Right cardiac atrium (tissue), 5 donors: ENCODE data around the gene KRT38. TPM values are rescaled to one million over a fixed set of nuclear protein-coding genes. Genes with fewer than 3 reads are reported as not detected.
"Not testable (repeated sequence)": the region's sequence is repeated elsewhere in the genome, so short reads cannot be mapped to it uniquely, and the experiment has no call there.

Experiments used
- ATAC-seq, 2 donors: fragments of 200-7000 bp; cut with Tn5 transposase; one replicate each; pipeline versions ENCODE4 v1.8.0 to v1.9.1; 2020; ENCODE audit warnings: moderate library complexity in 2 of 2, mild to moderate bottlenecking in 1 of 2
- DNase-seq, 3 donors: peaks; one replicate each; pipeline ENCODE4 v3.0.0-alpha.2; 2020
- H3K27ac ChIP-seq: one replicate; pipeline ENCODE4 v1.5.1; 2013; ENCODE audit warnings: mild to moderate bottlenecking, low read length, control low read depth, moderate library complexity
- H3K27me3 ChIP-seq: one replicate; pipeline ENCODE4 v1.6.1; 2013; ENCODE audit not compliant: control insufficient read depth, insufficient read depth
- H3K4me1 ChIP-seq: one replicate; pipeline ENCODE4 v1.6.1; 2013; ENCODE audit warnings: low read length; ENCODE audit not compliant: control insufficient read depth, insufficient read depth
- H3K4me3 ChIP-seq: one replicate; pipeline ENCODE4 v1.5.1; 2013; ENCODE audit warnings: low read length, control low read depth
- H3K9me3 ChIP-seq: one replicate; pipeline ENCODE4 v1.6.1; 2013; ENCODE audit warnings: low read length; ENCODE audit not compliant: control insufficient read depth
- WGBS: extraction: QIAGEN DNeasy Blood & Tissue Kit; methylation state at CpG from one replicate; pipeline ENCODE4 v1.1.7; 2013; 5-methylcytosine and 5-hydroxymethylcytosine counted together
- intact Hi-C, 4 donors: fragments of 100-400 bp; cut with DNase I; formaldehyde crosslinking; loops; one replicate each; pipeline versions ENCODE4 v1.11.0 to v1.14.0; 2022 to 2023
- polyA plus RNA-seq: library from polyadenylated mRNA; stranded (reverse); fragments of 200-250 nt; gene quantifications from one replicate; pipeline ENCODE4 v1.2.3, GENCODE V29; 2013
- total RNA-seq, 4 donors: library from RNA; stranded (reverse); fragmentation: NEBNext Ultra II Directional; extraction: Animal tissue kit (Norgen Biotek cat#: 25700); gene quantifications; one replicate each; pipeline ENCODE4 v1.2.1, GENCODE V29; 2021
- donor health status: healthy with polysubstance abuse.
- donor health status: DM: no; HTN: yes; CAD: no.
- donor health status: DM: no; HTN: no; CAD: no.
- donor health status: DM: no; HTN: yes; CAD: no; lungs with severe emphysema.
- donor health status: DM: yes; HTN: yes; CAD: no.

The KRT38 gene
- total and polyA plus RNA-seq, 5 donors, result not detected

- Histone ChIP-seq H3K4me3 (no peak overlapping the region), H3K27ac (no peak overlapping the region), H3K27me3 (no peaks in the 10 kb centered on the region), H3K9me3 (peaks cover 2% of the 10 kb centered on the region), H3K4me1 (no peaks in the 10 kb centered on the region)
- DNase-seq, result no peak
- intact Hi-C loops, result no loop called here
- ATAC-seq, result no peak
- 66% methylated on average over 5 of the region's 5 CpGs for WGBS
Measured at GRCh38 chr17:41439375-41439774, 1.4 kb downstream of the KRT38 start.

- no peak overlapping the region for H3K27ac ChIP-seq
- intact Hi-C loops, result no loop called here
- 88% methylated on average over 9 of the region's 9 CpGs for WGBS
- DNase-seq (no peak), ATAC-seq (no peak)
- H3K4me3 ChIP-seq, result no peak overlapping the region
- H3K9me3 ChIP-seq, result no peaks in the 10 kb centered on the region
- H3K4me1 ChIP-seq, result no peaks in the 10 kb centered on the region
- no peaks in the 10 kb centered on the region for H3K27me3 ChIP-seq
Measured at GRCh38 chr17:41437769-41438168, 3.0 kb downstream of the KRT38 start.

- Histone ChIP-seq H3K4me1 (no peaks in the 10 kb centered on the region), H3K27me3 (no peaks in the 10 kb centered on the region), H3K9me3 (no peaks in the 10 kb centered on the region), H3K4me3 (no peak overlapping the region), H3K27ac (no peak overlapping the region)
- 83% methylated on average over 7 of the region's 7 CpGs for WGBS
- intact Hi-C loops, result no loop called here
- no peak for DNase-seq
- ATAC-seq, result no peak
Measured at GRCh38 chr17:41437254-41437653, 3.5 kb downstream of the KRT38 start.

GRCh38 chr17:41434415-41434814 lies 6.4 kb downstream of the KRT38 start:
- WGBS, result 34% methylated on average over 5 of the region's 5 CpGs
- Histone ChIP-seq H3K9me3 (no peaks in the 10 kb centered on the region), H3K27me3 (no peaks in the 10 kb centered on the region), H3K27ac (no peak overlapping the region), H3K4me1 (no peaks in the 10 kb centered on the region), H3K4me3 (no peak overlapping the region)
- no peak for ATAC-seq
- intact Hi-C loops, result no loop called here
- no peak for DNase-seq

- Histone ChIP-seq H3K4me3 (no peak overlapping the region), H3K9me3 (no peaks in the 10 kb centered on the region), H3K27me3 (no peaks in the 10 kb centered on the region), H3K4me1 (no peaks in the 10 kb centered on the region), H3K27ac (no peak overlapping the region)
- DNase-seq (no peak), ATAC-seq (no peak)
- intact Hi-C loops, result no loop called here
- WGBS, result 27% methylated on average over 4 of the region's 4 CpGs
Measured at GRCh38 chr17:41434005-41434404, 6.8 kb downstream of the KRT38 start.

- Histone ChIP-seq H3K9me3 (no peaks in the 10 kb centered on the region), H3K27me3 (no peaks in the 10 kb centered on the region), H3K4me1 (no peaks in the 10 kb centered on the region), H3K27ac (no peak overlapping the region), H3K4me3 (no peak overlapping the region)
- intact Hi-C loops, result no loop called here
- ATAC-seq, result no peak
- WGBS, result 39% methylated on average over 4 of the region's 4 CpGs
- no peak for DNase-seq
Measured at GRCh38 chr17:41433586-41433985, 7.2 kb downstream of the KRT38 start.

- ATAC-seq, DNase-seq, intact Hi-C loops, H3K4me1 ChIP-seq, H3K27ac ChIP-seq, H3K9me3 ChIP-seq, H3K27me3 ChIP-seq, H3K4me3 ChIP-seq: not testable (repeated sequence)
- WGBS, result 80% methylated on average over 9 of the region's 9 CpGs
Measured at GRCh38 chr17:41430376-41430775, 10.4 kb downstream of the KRT38 start.

GRCh38 chr17:41429667-41430066 lies 11.1 kb downstream of the KRT38 start:
- H3K9me3 ChIP-seq, result no peaks in the 10 kb centered on the region
- no peaks in the 10 kb centered on the region for H3K4me1 ChIP-seq
- no peak overlapping the region for H3K4me3 ChIP-seq
- no peak for ATAC-seq
- no peak for DNase-seq
- intact Hi-C loops, result no loop called here
- H3K27ac ChIP-seq, result no peak overlapping the region
- 66% methylated on average over 7 of the region's 7 CpGs for WGBS
- no peaks in the 10 kb centered on the region for H3K27me3 ChIP-seq

- H3K4me1 ChIP-seq, result no peaks in the 10 kb centered on the region
- H3K4me3 ChIP-seq, result no peak overlapping the region
- 55% methylated on average over 4 of the region's 4 CpGs for WGBS
- no peaks in the 10 kb centered on the region for H3K27me3 ChIP-seq
- DNase-seq (no peak), ATAC-seq (no peak)
- no peaks in the 10 kb centered on the region for H3K9me3 ChIP-seq
- H3K27ac ChIP-seq, result no peak overlapping the region
- intact Hi-C loops, result no loop called here
Measured at GRCh38 chr17:41428591-41429291, 12.0 kb downstream of the KRT38 start.

GRCh38 chr17:41424111-41424635 lies 16.6 kb downstream of the KRT38 start, which contains the start of gene KRT37:
KRT37 (minus strand) TSS chr17:41424585; CDS start chr17:41424523, 62 bp downstream.
- no peaks in the 10 kb centered on the region for H3K27me3 ChIP-seq
- no peak for ATAC-seq

GRCh38 chr17:41422586-41422985 lies 18.2 kb downstream of the KRT38 start:
- WGBS, result 92% methylated on average over 11 of the region's 11 CpGs
- H3K9me3 ChIP-seq, H3K27ac ChIP-seq, DNase-seq, H3K27me3 ChIP-seq, intact Hi-C loops, H3K4me3 ChIP-seq, ATAC-seq, H3K4me1 ChIP-seq: not testable (repeated sequence)

More at GRCh38 chr17:41424111-41424635, 16.6 kb downstream of the KRT38 start, which contains the start of gene KRT37:
- H3K9me3 ChIP-seq, result no peaks in the 10 kb centered on the region
- no peaks in the 10 kb centered on the region for H3K4me1 ChIP-seq
- intact Hi-C loops, result no loop called here
- H3K4me3 ChIP-seq, result no peak within 1 kb of the TSS
- no peak within 1 kb of the TSS for H3K27ac ChIP-seq
- DNase-seq, result no peak
- 89% methylated on average over 13 of the region's 13 CpGs for WGBS
